Common myeloid progenitor, CD34-positive (primary cell): ENCODE measurements around the gene FRMD4B.
A peak's percentile ranks its signal among the peaks of the same experiment; 100 is the strongest.

Source experiments
- CTCF ChIA-PET: fragments of 350-600 bp; sonication (Branson Sonifier 250); formaldehyde crosslinking; loops from one replicate; lab custom pipeline; 2021; ENCODE audit warnings: antibody characterized with exemption; lab: Charles Lee
- POLR2A ChIA-PET: fragments of 350-600 bp; sonication (Branson Sonifier 250); formaldehyde crosslinking; loops from one replicate; lab custom pipeline; 2021; ENCODE audit warnings: antibody characterized with exemption; lab: Charles Lee
- DNase-seq, 3 donors: peaks; one replicate each; pipeline versions ENCODE4 v3.0.0 to v3.0.0-alpha.2; 2013
- H3K27ac ChIP-seq, 2 experiments: 1 replicate in 1 of 2; 2 replicates in 1 of 2; pipeline ENCODE4 v1.7.0; 2013; ENCODE audit warnings: inconsistent platforms in 2 of 2, low read length in 2 of 2, mild to moderate bottlenecking in 2 of 2, low read depth in 1 of 2, moderate library complexity in 1 of 2; ENCODE audit not compliant: severe bottlenecking in 2 of 2, insufficient read depth in 1 of 2, poor library complexity in 1 of 2
- H3K27me3 ChIP-seq, 5 experiments: replicated peaks in 2 of 5; 1 replicate in 3 of 5; 2 replicates in 2 of 5; pipeline versions ENCODE4 v1.6.1 to v1.7.0; 2013; ENCODE audit warnings: low read length in 4 of 5, mild to moderate bottlenecking in 2 of 5, moderate library complexity in 2 of 5, inconsistent platforms in 1 of 5; ENCODE audit not compliant: insufficient read depth in 5 of 5, control insufficient read depth in 4 of 5
- H3K36me3 ChIP-seq, 4 experiments: 1 replicate in 2 of 4; 2 replicates in 2 of 4; pipeline versions ENCODE4 v1.6.1 to v1.7.0; 2013; ENCODE audit warnings: low read length in 3 of 4, control low read depth in 1 of 4, mild to moderate bottlenecking in 1 of 4; ENCODE audit not compliant: control insufficient read depth in 4 of 4, insufficient read depth in 4 of 4
- H3K4me1 ChIP-seq, 4 experiments: 1 replicate in 3 of 4; 2 replicates in 1 of 4; pipeline versions ENCODE4 v1.6.1 to v1.7.1; 2013; ENCODE audit warnings: low read length in 3 of 4, mild to moderate bottlenecking in 3 of 4, control low read depth in 1 of 4, inconsistent platforms in 1 of 4, moderate library complexity in 1 of 4; ENCODE audit not compliant: control insufficient read depth in 4 of 4, insufficient read depth in 4 of 4; ENCODE audit errors: control extremely low read depth in 1 of 4
- H3K4me3 ChIP-seq, 7 experiments: 1 replicate in 4 of 7; 2 replicates in 3 of 7; pipeline versions ENCODE4 v1.5.1 to v1.7.0; 2013; ENCODE audit warnings: mild to moderate bottlenecking in 7 of 7, low read length in 6 of 7, moderate library complexity in 6 of 7, inconsistent platforms in 2 of 7, low read depth in 2 of 7, control low read depth in 1 of 7; ENCODE audit not compliant: insufficient read depth in 4 of 7, control insufficient read depth in 1 of 7; ENCODE audit errors: extremely low read depth in 1 of 7
- H3K9me3 ChIP-seq, 5 experiments: 1 replicate in 4 of 5; 2 replicates in 1 of 5; pipeline versions ENCODE4 v1.6.1 to v1.7.1; 2013; ENCODE audit warnings: low read length in 4 of 5, mild to moderate bottlenecking in 2 of 5, inconsistent platforms in 1 of 5, low read depth in 1 of 5, moderate library complexity in 1 of 5; ENCODE audit not compliant: control insufficient read depth in 4 of 5, insufficient read depth in 2 of 5; ENCODE audit errors: control extremely low read depth in 1 of 5
- WGBS: methylation state at CpG from one replicate; pipeline ENCODE4 v1.1.5; 2013; ENCODE audit not compliant: insufficient coverage; 5-methylcytosine and 5-hydroxymethylcytosine counted together

Gene FRMD4B

GRCh38 chr3:69290430-69290829 is 95.5 kb downstream of the FRMD4B start:
- peaks cover 0 to 4% (median 0%) of the 10 kb centered on the region in 5 experiments for H3K9me3 ChIP-seq
- ChIA-PET CTCF (interaction anchor here (0.7 to 3.9 kb wide), 2 partner anchors 16 to 169 kb away, joined by 3 to 17 read pairs; no protein-coding TSS in a partner anchor), POLR2A (no interaction called here)
- H3K27ac ChIP-seq: no peak overlapping the region
- no peak for DNase-seq
- H3K36me3 ChIP-seq: peaks cover 0 to 51% (median 15%) of the 10 kb centered on the region in 4 experiments
- no peaks in the 10 kb centered on the region for H3K27me3 ChIP-seq
- WGBS: 93% methylated on average over 3 of the region's 3 CpGs
- H3K4me3 ChIP-seq: no peak overlapping the region
- H3K4me1 ChIP-seq: peaks cover 0 to 5% (median 0%) of the 10 kb centered on the region in 4 experiments

GRCh38 chr3:69290006-69290405 is 95.9 kb downstream of the FRMD4B start:
- Histone ChIP-seq H3K4me3 (no peak overlapping the region), H3K9me3 (peaks cover 0 to 4% (median 0%) of the 10 kb centered on the region in 5 experiments), H3K27ac (no peak overlapping the region), H3K36me3 (peaks cover 0 to 53% (median 17%) of the 10 kb centered on the region in 4 experiments), H3K4me1 (peaks cover 0 to 5% (median 0%) of the 10 kb centered on the region in 4 experiments), H3K27me3 (no peaks in the 10 kb centered on the region)
- WGBS: 100% methylated on average over 5 of the region's 5 CpGs
- POLR2A ChIA-PET: no interaction called here
- DNase-seq: no peak
- CTCF ChIA-PET: interaction anchor here (0.7 to 3.9 kb wide), 2 partner anchors 16 to 169 kb away, joined by 3 to 17 read pairs; no protein-coding TSS in a partner anchor

DNA sequence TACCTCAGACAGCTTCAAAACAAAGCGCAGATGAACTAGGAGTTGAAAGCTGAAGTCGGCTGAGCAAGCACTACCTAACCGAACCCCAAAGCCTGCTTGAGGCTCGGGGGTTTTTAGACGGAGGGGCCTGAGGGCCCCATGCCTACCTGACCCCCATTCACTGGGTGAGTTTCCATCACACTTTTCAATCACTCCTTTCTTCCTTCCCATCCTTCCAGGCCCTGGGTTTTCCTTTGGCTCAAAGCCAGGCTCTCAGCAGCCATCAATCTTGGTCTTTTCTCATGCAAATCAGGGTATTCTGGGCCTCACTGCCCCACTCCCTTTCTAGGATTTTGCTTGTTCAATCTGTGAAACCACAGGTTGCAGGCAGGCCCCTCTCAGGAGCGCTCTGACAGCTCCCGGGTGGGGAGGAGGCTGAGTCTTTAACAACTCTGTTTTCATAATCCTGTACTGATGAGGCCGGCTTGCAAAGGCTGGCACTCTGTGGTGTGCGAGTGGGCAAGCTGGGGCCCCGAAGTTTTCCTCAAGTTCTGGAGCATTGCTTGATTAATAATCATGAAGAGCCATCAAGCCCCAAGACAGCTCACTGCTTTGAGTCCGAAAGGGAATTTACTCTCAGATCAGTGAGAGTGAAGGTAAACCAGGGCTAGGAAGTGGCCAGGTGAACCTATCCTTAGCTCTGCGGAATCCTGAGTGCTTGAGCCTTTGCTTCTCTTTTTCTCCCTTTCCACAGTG is 97.6 kb downstream of the FRMD4B start:
- no peaks in the 10 kb centered on the region for H3K4me1 ChIP-seq
- ChIA-PET POLR2A (no interaction called here), CTCF (interaction anchor here (0.9 to 1.8 kb wide), 2 partner anchors 17 to 22 kb away, joined by 3 to 5 read pairs; no protein-coding TSS in a partner anchor)
- peaks cover 0 to 56% (median 18%) of the 10 kb centered on the region in 4 experiments for H3K36me3 ChIP-seq
- no peak for DNase-seq
- H3K27ac ChIP-seq: no peak overlapping the region
- H3K27me3 ChIP-seq: no peaks in the 10 kb centered on the region
- WGBS: 92% methylated on average over 12 of the region's 12 CpGs
- H3K9me3 ChIP-seq: peaks cover 0 to 4% (median 0%) of the 10 kb centered on the region in 5 experiments
- H3K4me3 ChIP-seq: no peak overlapping the region

DNA sequence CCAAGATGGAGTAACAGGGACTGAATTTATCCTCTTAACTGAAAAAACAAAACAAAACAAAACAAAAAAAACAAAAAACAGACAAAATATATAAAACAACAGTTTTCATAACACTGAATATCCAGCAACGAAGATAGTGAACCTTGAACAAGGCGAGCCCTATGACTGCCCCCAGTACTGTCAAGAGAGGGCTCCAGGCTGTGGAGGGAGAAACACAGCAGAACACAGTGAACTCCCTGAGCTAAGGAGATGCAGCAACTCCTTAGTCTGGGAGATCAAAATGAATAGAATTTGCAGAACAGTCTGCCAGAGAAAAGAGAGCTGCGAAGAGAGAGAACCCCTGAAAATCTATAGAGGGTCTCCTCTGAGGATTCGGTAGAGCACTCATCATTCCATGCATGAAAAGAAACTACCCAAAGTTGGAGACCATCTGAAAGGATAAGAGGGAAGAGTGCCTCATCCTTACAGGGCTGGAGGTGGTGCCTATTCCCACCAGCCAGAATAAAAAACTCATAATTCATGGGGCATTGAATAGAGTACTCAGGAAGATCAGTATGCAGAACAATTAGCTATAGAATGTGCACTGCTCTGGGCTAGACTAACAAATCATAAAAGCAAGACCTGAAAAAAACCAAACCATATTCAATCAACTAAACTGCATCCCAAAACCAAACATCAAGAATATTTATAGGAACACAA is 101.8 kb downstream of the FRMD4B start:
- ChIA-PET CTCF (interaction anchor here (0.7 to 1.3 kb wide), 3 partner anchors 8 to 105 kb away, joined by 3 to 4 read pairs (median 4); no protein-coding TSS in a partner anchor), POLR2A (no interaction called here)
- Histone ChIP-seq H3K9me3 (peaks cover 0 to 4% (median 0%) of the 10 kb centered on the region in 5 experiments), H3K36me3 (peaks cover 0 to 42% (median 17%) of the 10 kb centered on the region in 4 experiments), H3K4me3 (no peak overlapping the region), H3K27me3 (no peaks in the 10 kb centered on the region), H3K27ac (no peak overlapping the region), H3K4me1 (peaks cover 3 to 14% (median 6%) of the 10 kb centered on the region in 4 experiments)
- DNase-seq: no peak
- 100% methylated on average over 2 of the region's 4 CpGs for WGBS

DNA sequence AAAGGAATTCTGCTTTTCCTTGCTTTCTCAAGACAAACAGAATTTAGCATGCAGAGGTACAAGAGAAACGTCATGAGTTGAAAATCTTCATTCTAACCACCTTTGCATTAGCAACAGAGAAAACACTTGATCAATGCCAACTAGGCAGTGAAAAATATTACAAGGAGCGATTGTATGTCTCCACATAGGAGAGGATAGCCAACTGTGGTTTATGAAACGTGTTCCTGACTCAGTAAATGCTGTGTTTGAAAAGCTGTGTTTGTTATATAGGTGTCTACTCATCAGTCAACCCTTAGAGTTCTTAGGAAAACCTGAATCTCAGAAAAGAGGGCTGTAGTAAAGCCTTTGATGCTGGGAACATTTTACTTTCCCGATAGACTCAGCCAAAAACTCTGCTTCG is 102.4 kb downstream of the FRMD4B start:
- Histone ChIP-seq H3K27me3 (no peaks in the 10 kb centered on the region), H3K27ac (no peak overlapping the region), H3K36me3 (peaks cover 0 to 38% (median 16%) of the 10 kb centered on the region in 4 experiments), H3K4me3 (no peak overlapping the region), H3K9me3 (peaks cover 0 to 4% (median 0%) of the 10 kb centered on the region in 5 experiments), H3K4me1 (peaks cover 3 to 14% (median 6%) of the 10 kb centered on the region in 4 experiments)
- POLR2A ChIA-PET: no interaction called here
- 94% methylated on average over 2 of the region's 5 CpGs for WGBS
- DNase-seq: no peak
- CTCF ChIA-PET: interaction anchor here (0.7 to 1.5 kb wide), 5 partner anchors 8 to 106 kb away, joined by 3 to 4 read pairs (median 3); no protein-coding TSS in a partner anchor

DNA sequence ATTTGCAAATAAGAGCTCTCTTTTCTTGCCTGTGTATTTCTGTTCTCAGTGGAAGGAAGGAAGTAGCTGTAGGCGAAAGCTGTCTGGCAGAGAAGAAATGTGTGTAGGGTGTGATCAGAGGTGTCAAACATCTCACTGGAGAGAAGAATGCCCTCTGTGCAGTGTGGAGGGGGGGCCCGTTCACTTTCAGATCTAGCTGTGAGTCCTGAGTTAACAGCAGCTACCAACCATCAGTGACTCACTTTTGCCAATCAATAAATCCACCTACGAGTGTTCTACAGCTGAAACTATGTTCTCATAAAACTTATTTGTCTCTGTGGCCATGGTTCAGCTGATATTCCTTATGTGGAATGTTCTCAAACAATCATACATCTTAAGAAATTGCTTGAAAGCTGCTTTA is 103.7 kb downstream of the FRMD4B start:
- H3K4me1 ChIP-seq: peaks cover 3 to 14% (median 6%) of the 10 kb centered on the region in 4 experiments
- peaks cover 0 to 4% (median 0%) of the 10 kb centered on the region in 5 experiments for H3K9me3 ChIP-seq
- WGBS: 40% methylated on average over 1 of the region's 3 CpGs
- H3K27me3 ChIP-seq: no peaks in the 10 kb centered on the region
- peak in 2 of 3 donors; percentile 15 to 37 for DNase-seq
- H3K27ac ChIP-seq: peak overlapping the region in 1 of 2 experiments; percentile 7
- H3K36me3 ChIP-seq: peaks cover 0 to 25% (median 10%) of the 10 kb centered on the region in 4 experiments
- H3K4me3 ChIP-seq: no peak overlapping the region
- POLR2A ChIA-PET: no interaction called here
- CTCF ChIA-PET: interaction anchor here (0.7 to 1.5 kb wide), 6 partner anchors 9 to 87 kb away, joined by 3 to 5 read pairs (median 3); no protein-coding TSS in a partner anchor
